Measurements from ENCODE around the gene RNF10.

GRCh38 chr12:120614848-120615247, 80.7 kb downstream of the RNF10 start:
- TF ChIP-seq GATA2 (IDR thresholded peaks at IDR 0.05; ENCODE audit: low read depth, low read length) (no peak), GATA3 (IDR thresholded peaks at IDR 0.05; ENCODE audit: low read depth, low read length) (no peak)
